Transverse colon (tissue), 4 donors: Measurements from ENCODE around the gene CARM1. TPM values are rescaled to one million over a fixed set of nuclear protein-coding genes. Genes with fewer than 3 reads are reported as not detected.
"Not testable (repeated sequence)": the region's sequence is repeated elsewhere in the genome, so short reads cannot be mapped to it uniquely, and the experiment has no call there.

Experiments
- DNase-seq: peaks from one replicate; pipeline ENCODE4 v3.0.0-alpha.2; 2019
- H3K27ac ChIP-seq, 4 donors: fragments of 200-600 bp; sonication (generic); 2 replicates each; pipeline ENCODE4 v1.5.1; 2016 to 2018; ENCODE audit warnings: inconsistent platforms in 4 of 4
- H3K27me3 ChIP-seq: fragments of 200-600 bp; sonication (generic); 2 replicates; pipeline ENCODE4 v1.5.1; 2017; ENCODE audit warnings: inconsistent platforms
- H3K36me3 ChIP-seq, 4 donors: fragments of 200-600 bp; sonication (generic); 2 replicates each; pipeline ENCODE4 v1.5.1; 2017 to 2019; ENCODE audit warnings: inconsistent platforms in 4 of 4
- H3K4me1 ChIP-seq, 4 donors: fragments of 200-600 bp; sonication (generic); 2 replicates each; pipeline ENCODE4 v1.5.1; 2017 to 2020; ENCODE audit warnings: inconsistent platforms in 4 of 4
- H3K4me3 ChIP-seq, 4 donors: fragments of 200-600 bp; sonication (generic); 1 replicate in 1 of 4; 2 replicates in 3 of 4; pipeline versions ENCODE4 v1.5.1 to v1.6.1; 2017 to 2019; ENCODE audit warnings: inconsistent platforms in 4 of 4
- H3K9me3 ChIP-seq, 2 donors: fragments of 200-600 bp; sonication (generic); 2 replicates each; pipeline ENCODE4 v1.5.1; 2017 to 2019; ENCODE audit warnings: inconsistent platforms in 2 of 2
- EP300 ChIP-seq: sonication (generic); formaldehyde crosslinking; IDR thresholded peaks from one replicate; pipeline ENCODE4 v1.6.1; 2017; ENCODE audit warnings: antibody characterized with exemption, low read depth
- POLR2A ChIP-seq: fragments of 450-650 bp; IDR thresholded peaks from one replicate; pipeline ENCODE4 v1.6.1; 2016; ENCODE audit warnings: antibody characterized with exemption, mild to moderate bottlenecking, moderate library complexity
- POLR2AphosphoS5 ChIP-seq, 3 donors: sonication (generic); formaldehyde crosslinking; IDR thresholded peaks; one replicate each; pipeline ENCODE4 v1.6.1; 2016; ENCODE audit warnings: antibody characterized with exemption in 3 of 3
- whole genome bisulfite sequencing, 2 donors: methylation state at CpG; one replicate each; pipeline ENCODE4 v1.1.5; 2018; ENCODE audit warnings: low coverage in 1 of 2; 5-methylcytosine and 5-hydroxymethylcytosine counted together
- in situ Hi-C, 4 donors: fragments of 200-750 bp; cut with MboI; loops; one replicate each; pipeline versions ENCODE4 v1.15.0 to v1.15.1; 2017; ENCODE audit warnings: low sequenced_read_pairs in 3 of 4, low pct_ligation_motif_present in 1 of 4, low pct_unique_long_range_greater_than_20kb in 1 of 4
- intact Hi-C: fragments of 100-400 bp; cut with DNase I; formaldehyde crosslinking; loops from one replicate; pipeline ENCODE4 v1.15.1; 2023; ENCODE audit warnings: low total_unique reads
- total RNA-seq, 4 donors: library from RNA; depleted of rRNA; stranded (reverse); fragments of >200 nt; gene quantifications; one replicate each; pipeline ENCODE4 v1.1.0, GENCODE V29; 2016
- TF ChIP-seq, protein P1 (sequence below), 5 experiments: fragments of 200-600 bp in 3 of 5; fragments of 450-650 bp in 2 of 5; sonication (generic) in 3 of 5; IDR thresholded peaks; 1 replicate in 2 of 5; 2 replicates in 3 of 5; pipeline ENCODE4 v1.5.1; 2016 to 2017; ENCODE audit warnings: antibody characterized with exemption in 5 of 5, inconsistent platforms in 3 of 5, mild to moderate bottlenecking in 2 of 5, moderate library complexity in 1 of 5

Gene CARM1
- total RNA-seq, 4 donors from 2014 or later, result 24.9 to 47.6 (median 35.6) TPM

DNA sequence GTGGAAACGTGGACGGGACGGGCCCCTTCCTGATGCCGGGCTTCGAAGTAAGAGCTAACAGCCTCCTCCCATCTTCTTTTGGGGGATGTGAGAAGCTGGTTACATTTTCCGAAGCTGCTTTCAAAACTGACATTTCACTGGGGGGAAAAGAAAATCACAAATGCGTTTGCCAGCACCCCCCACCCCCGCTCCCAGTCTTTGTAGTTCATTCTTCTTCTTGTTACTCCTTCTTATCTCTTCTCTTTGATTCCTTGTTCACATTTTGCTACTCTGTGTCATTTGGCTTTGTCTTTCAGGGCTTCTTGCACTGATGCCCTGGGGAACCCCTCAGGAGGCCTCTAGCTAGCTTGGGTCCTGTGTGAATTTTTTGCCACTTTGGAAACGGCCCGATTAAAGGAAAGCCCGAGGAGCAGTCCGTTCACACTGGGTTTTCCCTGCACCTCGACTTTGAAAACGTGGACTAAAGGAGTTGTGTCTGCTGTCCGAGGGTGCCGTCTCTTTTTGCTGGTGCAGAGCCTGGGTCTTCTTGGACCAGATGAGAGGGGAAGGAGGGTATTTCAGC, 1.3 kb downstream of the CARM1 start:
- Histone ChIP-seq H3K9me3 (no peaks in the 10 kb centered on the region), H3K27me3 (no peaks in the 10 kb centered on the region), H3K27ac (peak overlapping the region; percentile 88 to 97 (median 92)), H3K4me1 (peaks cover 24 to 48% (median 33%) of the 10 kb centered on the region in 4 donors), H3K36me3 (no peaks in the 10 kb centered on the region), H3K4me3 (peak overlapping the region; percentile 75 to 96 (median 89))
- in situ Hi-C loops, result loop anchor here in 2 of 4 donors (25.0 kb wide), 1 partner anchor 160 kb away; the partner anchor contains the start of genes DNM2 (in 2 of the 2) and QTRT1 (in 2 of the 2)
- 0 to 3% methylated on average over 2 to 16 of the region's 16 CpGs for WGBS, 2 donors
- intact Hi-C loops, result loop anchor here (10.0 kb wide), 1 partner anchor 52 kb away; the partner anchor contains the start of genes TIMM29 and YIPF2
- TF ChIP-seq POLR2A, result no peak
- TF ChIP-seq, protein P1, sequence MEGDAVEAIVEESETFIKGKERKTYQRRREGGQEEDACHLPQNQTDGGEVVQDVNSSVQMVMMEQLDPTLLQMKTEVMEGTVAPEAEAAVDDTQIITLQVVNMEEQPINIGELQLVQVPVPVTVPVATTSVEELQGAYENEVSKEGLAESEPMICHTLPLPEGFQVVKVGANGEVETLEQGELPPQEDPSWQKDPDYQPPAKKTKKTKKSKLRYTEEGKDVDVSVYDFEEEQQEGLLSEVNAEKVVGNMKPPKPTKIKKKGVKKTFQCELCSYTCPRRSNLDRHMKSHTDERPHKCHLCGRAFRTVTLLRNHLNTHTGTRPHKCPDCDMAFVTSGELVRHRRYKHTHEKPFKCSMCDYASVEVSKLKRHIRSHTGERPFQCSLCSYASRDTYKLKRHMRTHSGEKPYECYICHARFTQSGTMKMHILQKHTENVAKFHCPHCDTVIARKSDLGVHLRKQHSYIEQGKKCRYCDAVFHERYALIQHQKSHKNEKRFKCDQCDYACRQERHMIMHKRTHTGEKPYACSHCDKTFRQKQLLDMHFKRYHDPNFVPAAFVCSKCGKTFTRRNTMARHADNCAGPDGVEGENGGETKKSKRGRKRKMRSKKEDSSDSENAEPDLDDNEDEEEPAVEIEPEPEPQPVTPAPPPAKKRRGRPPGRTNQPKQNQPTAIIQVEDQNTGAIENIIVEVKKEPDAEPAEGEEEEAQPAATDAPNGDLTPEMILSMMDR (IDR thresholded peaks at IDR 0.05), result peak in 1 of 5 experiments; percentile 8
- DNase-seq, result no peak

DNA sequence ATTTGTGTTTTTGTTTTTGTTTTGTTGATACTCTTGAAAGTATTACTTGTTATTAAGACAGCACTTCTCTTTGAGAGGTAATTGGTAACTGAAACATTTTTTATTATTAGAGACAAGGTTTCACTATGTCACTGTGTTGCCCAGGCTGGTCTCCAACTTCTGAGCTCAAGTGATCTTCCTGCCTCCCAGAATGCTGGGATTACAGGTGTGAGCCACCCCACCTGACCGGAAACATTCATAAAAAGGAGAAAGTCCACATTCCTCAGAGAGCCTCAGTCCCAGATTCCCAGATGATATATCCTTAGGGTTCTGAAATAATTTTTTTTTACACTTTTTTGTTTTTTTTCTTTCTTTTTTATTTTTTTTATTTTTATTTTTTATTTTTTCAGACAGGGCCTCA, 2.7 kb downstream of the CARM1 start:
- in situ Hi-C loops, result loop anchor here in 2 of 4 donors (25.0 kb wide), 1 partner anchor 162 kb away; the partner anchor contains the start of genes DNM2 (in 2 of the 2) and QTRT1 (in 2 of the 2)

DNA sequence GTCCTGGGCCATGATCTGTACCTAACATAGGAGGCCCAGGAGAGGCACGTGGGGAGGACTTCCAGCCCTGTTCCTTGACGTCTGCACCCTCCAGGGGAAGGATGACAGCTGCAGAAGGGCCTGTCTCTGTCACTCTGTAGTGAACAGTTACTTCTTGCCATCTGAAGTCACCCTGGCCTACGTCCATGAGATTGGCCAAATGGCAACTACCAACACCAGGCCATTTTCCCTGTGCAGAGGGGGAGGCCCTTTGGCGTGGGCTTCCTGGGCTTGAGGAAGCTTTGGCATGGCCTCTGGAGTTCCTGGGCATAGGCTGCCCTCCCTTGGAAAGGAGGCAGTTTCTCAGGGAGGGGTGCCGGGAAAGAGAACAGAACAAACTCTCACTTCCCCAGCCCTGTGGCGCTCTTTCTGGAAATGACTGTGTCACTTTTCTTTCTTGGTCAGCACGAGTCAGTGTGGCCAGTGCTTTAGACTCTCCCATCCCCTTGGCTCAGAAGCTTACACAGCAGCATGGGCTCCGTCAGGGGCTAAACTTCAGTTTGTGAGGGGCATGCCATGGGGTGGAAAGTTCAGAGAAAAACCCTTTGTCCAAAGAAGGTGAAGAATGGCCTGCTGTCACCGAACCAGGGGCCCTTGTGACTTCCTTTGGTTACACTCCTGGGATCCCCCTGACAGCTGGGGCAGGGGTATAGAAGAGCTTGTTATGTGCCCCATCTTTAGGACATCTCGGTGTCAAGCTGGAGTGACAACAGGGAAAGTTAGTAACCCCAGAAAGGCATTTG, 5.3 kb downstream of the CARM1 start:
- no peak overlapping the region for H3K4me3 ChIP-seq
- H3K27me3 ChIP-seq, result no peaks in the 10 kb centered on the region
- TF ChIP-seq, protein P1 (IDR thresholded peaks at IDR 0.05), result no peak
- no peak for TF ChIP-seq EP300
- TF ChIP-seq POLR2AphosphoS5 (IDR thresholded peaks at IDR 0.05), result no peak
- TF ChIP-seq POLR2A, result no peak
- intact Hi-C loops, result loop anchor here (5.0 to 10.0 kb wide), 2 partner anchors 48 to 761 kb away; partner anchors contain the start of genes TIMM29 and YIPF2
- in situ Hi-C loops, result no loop called here
- H3K4me1 ChIP-seq, result peaks cover 33 to 65% (median 42%) of the 10 kb centered on the region in 4 donors
- H3K36me3 ChIP-seq, result no peaks in the 10 kb centered on the region
- DNase-seq, result peak; percentile 44
- H3K27ac ChIP-seq, result peak overlapping the region; percentile 28 to 53 (median 46)
- no peaks in the 10 kb centered on the region for H3K9me3 ChIP-seq
- 73% methylated on average over 10 of the region's 10 CpGs; no CpG with 5 or more reads in 1 of the 2 donors for WGBS, 2 donors

More for the DNA sequence above, 2.7 kb downstream of the CARM1 start:
- Histone ChIP-seq H3K9me3 (no peaks in the 10 kb centered on the region), H3K36me3 (no peaks in the 10 kb centered on the region), H3K27ac (peak overlapping the region; percentile 48 to 97 (median 76)), H3K4me3 (no peak overlapping the region), H3K4me1 (peaks cover 37 to 61% (median 38%) of the 10 kb centered on the region in 4 donors), H3K27me3 (no peaks in the 10 kb centered on the region)
- 56 to 67% methylated on average over 1 of the region's 1 CpG for WGBS, 2 donors
- intact Hi-C loops, result loop anchor here (10.0 kb wide), 1 partner anchor 51 kb away; the partner anchor contains the start of genes TIMM29 and YIPF2
- DNase-seq, result peak; percentile 54
- TF ChIP-seq EP300 (no peak), POLR2AphosphoS5 (IDR thresholded peaks at IDR 0.05) (peak in 1 of 3 donors; percentile 67)

DNA sequence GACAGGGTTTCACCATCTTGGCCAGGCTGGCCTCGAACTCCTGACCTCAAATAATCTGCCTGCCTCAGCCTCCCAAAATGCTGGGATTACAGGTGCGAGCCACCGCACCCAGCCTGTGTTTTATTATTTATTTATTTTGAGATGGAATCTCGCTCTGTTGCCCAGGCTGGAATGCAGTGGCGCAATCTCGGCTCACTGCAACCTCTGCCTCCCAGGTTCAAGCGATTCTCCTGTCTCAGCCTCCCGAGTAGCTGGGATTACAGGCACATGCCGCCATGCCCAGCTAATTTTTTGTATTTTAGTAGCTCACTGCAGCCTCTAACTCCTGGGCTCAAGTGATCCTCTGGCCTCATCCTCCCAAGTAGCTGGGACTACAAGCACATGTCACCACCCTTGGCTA, 6.3 kb downstream of the CARM1 start:
- in situ Hi-C loops, H3K27me3 ChIP-seq, H3K4me3 ChIP-seq, DNase-seq, H3K9me3 ChIP-seq, H3K36me3 ChIP-seq: not testable (repeated sequence)
- Histone ChIP-seq H3K4me1 (peaks cover 28 to 67% (median 42%) of the 10 kb centered on the region in 4 donors), H3K27ac (peak overlapping the region; percentile 17 to 57 (median 51))
- intact Hi-C loops, result loop anchor here (5.0 to 10.0 kb wide), 2 partner anchors 47 to 760 kb away; partner anchors contain the start of genes TIMM29 and YIPF2
- WGBS, 2 donors, result 83 to 89% methylated on average over 2 to 9 of the region's 9 CpGs

DNA sequence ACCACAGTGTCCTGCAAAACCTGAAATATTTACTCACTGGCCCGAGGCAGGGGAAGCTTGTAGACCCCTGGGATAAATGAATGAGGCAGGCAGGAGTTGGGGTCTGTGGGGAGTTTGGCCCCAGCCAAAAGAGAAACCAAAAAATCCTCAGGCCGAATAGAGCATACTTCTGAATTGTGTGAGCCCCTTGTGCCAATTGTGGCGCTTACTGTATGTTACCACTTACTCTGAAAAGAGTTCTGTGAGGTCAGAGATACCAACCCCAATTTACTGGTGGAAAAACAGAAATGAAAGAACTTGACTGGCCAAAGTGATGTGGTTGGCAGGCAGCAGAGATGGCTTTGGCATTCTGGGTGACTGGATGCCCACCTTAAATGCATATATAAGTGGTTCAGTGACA, 6.9 kb downstream of the CARM1 start:
- Histone ChIP-seq H3K27ac (peak overlapping the region; percentile 49 to 61 (median 55)), H3K4me1 (peaks cover 22 to 60% (median 37%) of the 10 kb centered on the region in 4 donors), H3K27me3 (no peaks in the 10 kb centered on the region), H3K36me3 (no peaks in the 10 kb centered on the region), H3K9me3 (no peaks in the 10 kb centered on the region), H3K4me3 (no peak overlapping the region)
- TF ChIP-seq EP300 (no peak), POLR2A (no peak), POLR2AphosphoS5 (IDR thresholded peaks at IDR 0.05) (no peak)
- TF ChIP-seq, protein P1 (IDR thresholded peaks at IDR 0.05), result no peak
- WGBS, 2 donors, result 70% methylated on average over 3 of the region's 3 CpGs; no CpG with 5 or more reads in 1 of the 2 donors
- no peak for DNase-seq
- in situ Hi-C loops, result no loop called here
- intact Hi-C loops, result loop anchor here (5.0 to 10.0 kb wide), 2 partner anchors 47 to 759 kb away; partner anchors contain the start of genes TIMM29 and YIPF2
